ENCODE results near the gene TYMS. TPM values are rescaled to one million over a fixed set of nuclear protein-coding genes. Genes with fewer than 3 reads are reported as not detected.
A peak's percentile ranks its signal among the peaks of the same experiment; 100 is the strongest.

TYMS gene
- total RNA-seq, 4 donors from 2014 or later, result 0.20 to 1.7 TPM; not detected in 2

DNA sequence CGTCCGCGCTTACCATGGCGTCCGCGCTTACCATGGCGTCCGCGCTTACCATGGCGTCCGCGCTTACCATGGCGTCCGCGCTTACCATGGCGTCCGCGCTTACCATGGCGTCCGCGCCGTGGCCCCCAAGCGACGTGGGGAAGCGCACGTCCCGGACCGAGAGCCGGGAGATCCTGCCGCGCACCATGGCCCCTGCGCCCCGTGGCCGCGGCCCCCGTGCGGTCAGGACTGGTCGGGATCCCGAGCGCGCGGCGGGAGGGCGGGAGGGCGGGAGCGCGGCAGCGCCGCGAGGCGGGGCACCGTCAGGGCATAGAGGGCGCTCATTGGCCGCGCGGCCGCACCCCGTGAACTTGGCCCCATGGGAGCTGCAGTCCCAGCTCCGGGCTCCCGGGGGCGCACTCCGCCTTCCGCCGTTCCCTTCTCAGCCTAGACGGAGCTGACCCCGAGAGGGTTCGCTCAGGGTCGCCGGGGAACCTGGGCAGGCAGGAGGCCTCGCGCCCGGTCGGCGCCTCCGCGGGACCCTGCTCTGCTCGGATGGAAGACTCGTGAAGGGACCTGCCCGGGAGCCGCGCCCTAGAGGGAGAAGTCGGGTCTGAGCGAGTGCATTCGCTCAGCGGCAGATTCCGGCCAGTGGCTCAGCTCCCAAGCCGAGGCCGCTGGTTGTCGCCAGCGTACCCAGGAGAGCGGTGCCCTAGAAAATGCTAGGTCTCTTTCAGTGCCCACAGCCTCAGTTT, 55.1 kb downstream of the TYMS start, which contains the start of gene ENOSF1:
Gene ENOSF1 (minus strand): TSS at position 230 of the 734 bp plus-strand sequence. CDS start 43 bp downstream, at position 187.
- TF ChIP-seq POLR2A (IDR thresholded peaks at IDR 0.05), result peak; percentile 40 to 49
- TF ChIP-seq, protein P1, sequence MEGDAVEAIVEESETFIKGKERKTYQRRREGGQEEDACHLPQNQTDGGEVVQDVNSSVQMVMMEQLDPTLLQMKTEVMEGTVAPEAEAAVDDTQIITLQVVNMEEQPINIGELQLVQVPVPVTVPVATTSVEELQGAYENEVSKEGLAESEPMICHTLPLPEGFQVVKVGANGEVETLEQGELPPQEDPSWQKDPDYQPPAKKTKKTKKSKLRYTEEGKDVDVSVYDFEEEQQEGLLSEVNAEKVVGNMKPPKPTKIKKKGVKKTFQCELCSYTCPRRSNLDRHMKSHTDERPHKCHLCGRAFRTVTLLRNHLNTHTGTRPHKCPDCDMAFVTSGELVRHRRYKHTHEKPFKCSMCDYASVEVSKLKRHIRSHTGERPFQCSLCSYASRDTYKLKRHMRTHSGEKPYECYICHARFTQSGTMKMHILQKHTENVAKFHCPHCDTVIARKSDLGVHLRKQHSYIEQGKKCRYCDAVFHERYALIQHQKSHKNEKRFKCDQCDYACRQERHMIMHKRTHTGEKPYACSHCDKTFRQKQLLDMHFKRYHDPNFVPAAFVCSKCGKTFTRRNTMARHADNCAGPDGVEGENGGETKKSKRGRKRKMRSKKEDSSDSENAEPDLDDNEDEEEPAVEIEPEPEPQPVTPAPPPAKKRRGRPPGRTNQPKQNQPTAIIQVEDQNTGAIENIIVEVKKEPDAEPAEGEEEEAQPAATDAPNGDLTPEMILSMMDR (IDR thresholded peaks at IDR 0.05 in 4 of 5, conservative IDR thresholded peaks at IDR 0.05 in 1 of 5), result peak; percentile 14 to 85 (median 65)
- H3K27me3 ChIP-seq, result no peaks in the 10 kb centered on the region
- peak within 1 kb of the TSS; percentile 69 to 82 (median 76) for H3K27ac ChIP-seq
- no peaks in the 10 kb centered on the region for H3K9me3 ChIP-seq
- H3K36me3 ChIP-seq, result no peaks in the 10 kb centered on the region
- peak within 1 kb of the TSS; percentile 69 to 82 (median 76) for H3K4me3 ChIP-seq
- in situ Hi-C loops (cut with MboI; ENCODE audit: low sequenced_read_pairs in 4 of 4), result no loop called here
- intact Hi-C loops (cut with DNase I; ENCODE audit: low total_unique reads), result loop anchor here (5.0 kb wide), 1 partner anchor 100 kb away; the partner anchor contains the start of gene YES1
- peaks cover 0 to 6% of the 10 kb centered on the region in 2 donors for H3K4me1 ChIP-seq
- ATAC-seq (peak; percentile 77), DNase-seq (peak; percentile 56 to 69)

DNA sequence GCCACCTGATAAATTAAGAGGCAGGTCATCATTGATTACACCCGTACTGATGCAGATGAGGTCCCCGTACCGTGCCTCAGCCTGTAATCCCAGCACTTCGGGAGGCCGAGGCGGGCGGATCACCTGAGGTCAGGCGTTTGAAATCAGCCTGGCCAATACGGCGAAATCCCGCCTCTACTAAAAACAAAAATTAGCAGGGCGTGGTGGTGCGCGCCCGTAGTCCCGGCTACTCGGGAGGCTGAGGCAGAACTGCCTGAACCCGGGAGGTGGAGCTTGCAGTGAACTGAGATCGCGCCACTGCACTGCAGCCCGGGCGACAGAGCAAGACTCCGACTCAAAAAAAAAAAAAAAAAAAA, 55.7 kb downstream of the TYMS start:
- DNase-seq (no peak), ATAC-seq (no peak)
- Histone ChIP-seq H3K27me3 (no peaks in the 10 kb centered on the region), H3K27ac (peak overlapping the region; percentile 69 to 82 (median 76)), H3K4me1 (peaks cover 0 to 6% of the 10 kb centered on the region in 2 donors), H3K36me3 (no peaks in the 10 kb centered on the region), H3K4me3 (peak overlapping the region; percentile 69 to 82 (median 76)), H3K9me3 (no peaks in the 10 kb centered on the region)
- TF ChIP-seq, protein P1 (IDR thresholded peaks at IDR 0.05 in 4 of 5, conservative IDR thresholded peaks at IDR 0.05 in 1 of 5), result no peak
- TF ChIP-seq POLR2A (IDR thresholded peaks at IDR 0.05), result no peak
- in situ Hi-C loops (cut with MboI; ENCODE audit: low sequenced_read_pairs in 4 of 4) (no loop called here), intact Hi-C loops (cut with DNase I; ENCODE audit: low total_unique reads) (loop anchor here (5.0 kb wide), 1 partner anchor 99 kb away; the partner anchor contains the start of gene YES1)

GRCh38 chr18:715626-716025, 58.2 kb downstream of the TYMS start:
- H3K4me1 ChIP-seq, result peaks cover 0 to 6% of the 10 kb centered on the region in 2 donors
- no peak overlapping the region for H3K27ac ChIP-seq
- in situ Hi-C loops (cut with MboI; ENCODE audit: low sequenced_read_pairs in 4 of 4) (no loop called here), intact Hi-C loops (cut with DNase I; ENCODE audit: low total_unique reads) (no loop called here)
- ATAC-seq (no peak), DNase-seq (no peak)
- H3K4me3 ChIP-seq, result no peak overlapping the region
- TF ChIP-seq POLR2A (IDR thresholded peaks at IDR 0.05), result no peak
- TF ChIP-seq, protein P1 (IDR thresholded peaks at IDR 0.05 in 4 of 5, conservative IDR thresholded peaks at IDR 0.05 in 1 of 5), result no peak
- no peaks in the 10 kb centered on the region for H3K36me3 ChIP-seq
- no peaks in the 10 kb centered on the region for H3K9me3 ChIP-seq
- no peaks in the 10 kb centered on the region for H3K27me3 ChIP-seq

GRCh38 chr18:717003-717402, 59.5 kb downstream of the TYMS start:
- no peak for ATAC-seq
- TF ChIP-seq POLR2A (IDR thresholded peaks at IDR 0.05), result no peak
- intact Hi-C loops (cut with DNase I; ENCODE audit: low total_unique reads), result no loop called here
- H3K27ac ChIP-seq, result no peak overlapping the region
- no peaks in the 10 kb centered on the region for H3K27me3 ChIP-seq
- no peaks in the 10 kb centered on the region for H3K4me1 ChIP-seq
- no peaks in the 10 kb centered on the region for H3K9me3 ChIP-seq
- in situ Hi-C loops (cut with MboI; ENCODE audit: low sequenced_read_pairs in 4 of 4), result no loop called here
- H3K36me3 ChIP-seq, result no peaks in the 10 kb centered on the region
- no peak overlapping the region for H3K4me3 ChIP-seq
- no peak for DNase-seq

Other genes starting within 250 kb of the TYMS start
- 1 to 10 TPM in 3 of 4 donors, under 1 TPM in 1; 0.97 to 6.1 (median 5.1) TPM for gene COLEC12, start 157.0 kb upstream of the TYMS start, total RNA-seq
- not detected for gene CETN1, start 77.3 kb upstream of the TYMS start, total RNA-seq
- gene CLUL1, start 60.7 kb upstream of the TYMS start, total RNA-seq, result 1 to 10 TPM in 1 of 4 donors, not detected in 3; 2.9 TPM
- gene ENOSF1, start 55.0 kb downstream of the TYMS start, total RNA-seq, result 10 to 100 TPM in 2 of 4 donors, 1 to 10 TPM in 2; 6.0 to 16.1 (median 10.3) TPM
- 10 to 100 TPM; 19.2 to 39.5 (median 29.6) TPM for gene YES1, start 154.6 kb downstream of the TYMS start, total RNA-seq
- gene ADCYAP1, start 247.2 kb downstream of the TYMS start, total RNA-seq, result not detected